ENCODE data around the gene HDHD2. TPM values are rescaled to one million over a fixed set of nuclear protein-coding genes. Genes with fewer than 3 reads are reported as not detected.

The HDHD2 gene
- total and polyA plus RNA-seq, 2 of the 13 experiments (the other 11 are each of a cell fraction or from before 2014, with no cell fraction given): 10.2 to 34.7 TPM

DNA sequence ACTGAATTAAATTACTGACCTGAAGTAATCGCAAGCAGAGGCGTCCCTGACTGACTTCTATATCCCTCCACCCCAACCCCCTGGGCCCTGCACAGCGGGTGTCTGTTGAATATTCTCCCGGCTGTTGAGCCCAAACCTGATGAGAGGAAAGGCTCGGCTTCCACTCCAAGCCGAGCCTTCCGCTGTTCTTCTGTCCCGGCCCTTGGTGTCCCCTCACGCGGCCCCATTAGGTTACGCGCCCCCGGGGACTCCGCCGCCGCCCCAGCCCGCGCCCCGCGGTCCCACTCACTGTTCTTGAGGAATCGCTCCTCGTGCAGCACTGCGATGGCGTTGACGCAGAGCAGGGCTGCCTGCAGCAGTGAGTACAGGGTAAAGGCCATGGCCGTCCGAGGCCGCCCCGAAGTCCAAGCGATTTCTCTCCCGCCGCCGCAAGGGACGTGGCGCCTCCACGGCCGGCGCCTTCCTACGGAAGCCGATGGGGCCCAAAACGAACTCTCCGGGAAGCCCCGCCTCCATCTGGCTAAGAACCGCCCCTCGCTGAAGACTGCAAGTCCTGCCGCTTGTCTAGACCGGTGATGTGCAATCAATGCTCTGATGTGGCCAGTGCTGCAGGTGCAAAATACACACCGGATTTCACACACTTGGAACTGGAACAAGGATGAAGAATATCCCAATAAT lies 25.7 kb upstream of the HDHD2 start, which contains the start of gene IER3IP1 (continued):
- TF ChIP-seq CBX1 (IDR thresholded peaks at IDR 0.05; ENCODE audit: low read depth): no peak
- TF ChIP-seq FOXO1 (CRISPR knock-in tag; IDR thresholded peaks at IDR 0.05): peak; percentile 29; the same call in 1 of the 2 replicates
- TF ChIP-seq NR2C2 (CRISPR knock-in tag; IDR thresholded peaks at IDR 0.05; ENCODE audit: borderline replicate concordance): peak; percentile 65; the same call in 1 of the 2 replicates
- TF ChIP-seq, protein P1, sequence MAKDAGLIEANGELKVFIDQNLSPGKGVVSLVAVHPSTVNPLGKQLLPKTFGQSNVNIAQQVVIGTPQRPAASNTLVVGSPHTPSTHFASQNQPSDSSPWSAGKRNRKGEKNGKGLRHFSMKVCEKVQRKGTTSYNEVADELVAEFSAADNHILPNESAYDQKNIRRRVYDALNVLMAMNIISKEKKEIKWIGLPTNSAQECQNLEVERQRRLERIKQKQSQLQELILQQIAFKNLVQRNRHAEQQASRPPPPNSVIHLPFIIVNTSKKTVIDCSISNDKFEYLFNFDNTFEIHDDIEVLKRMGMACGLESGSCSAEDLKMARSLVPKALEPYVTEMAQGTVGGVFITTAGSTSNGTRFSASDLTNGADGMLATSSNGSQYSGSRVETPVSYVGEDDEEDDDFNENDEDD (CRISPR knock-in tag; IDR thresholded peaks at IDR 0.05; ENCODE audit: borderline replicate concordance): peak; percentile 88
- TF ChIP-seq ZFP36 (IDR thresholded peaks at IDR 0.05; ENCODE audit: borderline replicate concordance, low read depth, low read length, partially characterized antibody): no peak
- 0 out of 2 replicates have a peak, but pooled peaks have one; percentile 23 for TF ChIP-seq ATF7-NPFF (CRISPR knock-in tag; IDR thresholded peaks at IDR 0.05; ENCODE audit: low read depth)
- TF ChIP-seq ATRX (CRISPR knock-in tag; IDR thresholded peaks at IDR 0.05; ENCODE audit: borderline replicate concordance): no peak
- TF ChIP-seq ZNF180 (CRISPR knock-in tag; IDR thresholded peaks at IDR 0.05; ENCODE audit: borderline replicate concordance, low read depth): no peak
- no peak for TF ChIP-seq ZNF619 (CRISPR knock-in tag; IDR thresholded peaks at IDR 0.05)
- no peak for TF ChIP-seq ZNF264 (CRISPR knock-in tag; IDR thresholded peaks at IDR 0.05)
- peak; percentile 65; the same call in 1 of the 3 replicates for TF ChIP-seq MXI1 (IDR thresholded peaks at IDR 0.05; ENCODE audit: borderline replicate concordance, low read depth, low read length)
- peak; percentile 86 for TF ChIP-seq THAP11 (CRISPR knock-in tag; IDR thresholded peaks at IDR 0.05)
- TF ChIP-seq FOSL2 (CRISPR knock-in tag; IDR thresholded peaks at IDR 0.05): peak; percentile 44; the same call in 1 of the 2 replicates
- no peak for TF ChIP-seq ZNF660 (CRISPR knock-in tag; IDR thresholded peaks at IDR 0.05; ENCODE audit: borderline replicate concordance, low read depth)
- no peak for TF ChIP-seq MNT (IDR thresholded peaks at IDR 0.05)
- no peak for TF ChIP-seq NR2F2 (IDR thresholded peaks at IDR 0.05; ENCODE audit: borderline replicate concordance, low read depth)
- no peak for TF ChIP-seq ZNF598 (CRISPR knock-in tag; IDR thresholded peaks at IDR 0.05; ENCODE audit: borderline replicate concordance)
- no peak for TF ChIP-seq KLF13 (CRISPR knock-in tag; IDR thresholded peaks at IDR 0.05)
- no peak for TF ChIP-seq ZNF501 (CRISPR knock-in tag; IDR thresholded peaks at IDR 0.05)
- TF ChIP-seq ERF (CRISPR knock-in tag; IDR thresholded peaks at IDR 0.05): peak; percentile 74
- TF ChIP-seq ZBTB3 (CRISPR knock-in tag; IDR thresholded peaks at IDR 0.05; ENCODE audit: borderline replicate concordance, low read depth): 0 out of 2 replicates have a peak, but pooled peaks have one; percentile 41
- peak; percentile 77; the same call in 1 of the 2 replicates for TF ChIP-seq E2F5 (CRISPR knock-in tag; conservative IDR thresholded peaks at IDR 0.05)
- no peak for TF ChIP-seq NFYB (CRISPR knock-in tag; IDR thresholded peaks at IDR 0.05)
- no peak for TF ChIP-seq HDAC6 (IDR thresholded peaks at IDR 0.05; ENCODE audit: low read depth, low read length)
- peak; percentile 75; the same call in 1 of the 2 replicates for TF ChIP-seq ZNF788 (CRISPR knock-in tag; IDR thresholded peaks at IDR 0.05; ENCODE audit: borderline replicate concordance)
- TF ChIP-seq HMGA1 (CRISPR knock-in tag; conservative IDR thresholded peaks at IDR 0.05): no peak
- TF ChIP-seq SALL1 (CRISPR knock-in tag; IDR thresholded peaks at IDR 0.05): peak; percentile 91
- TF ChIP-seq ZNF160 (CRISPR knock-in tag; IDR thresholded peaks at IDR 0.05): no peak
